GM12891 (cell line): Measurements from ENCODE around the gene COMP.

Experiments
- POLR2A ChIP-seq: IDR thresholded peaks from 2 replicates; pipeline ENCODE4 v1.6.1; 2011; ENCODE audit warnings: low read depth, low read length, control low read depth
- POLR2AphosphoS5 ChIP-seq: IDR thresholded peaks from 2 replicates; pipeline ENCODE4 v1.6.1; 2011; ENCODE audit warnings: low read depth, low read length, control low read depth
- POU2F2 ChIP-seq: IDR thresholded peaks from 2 replicates; pipeline ENCODE4 v1.6.1; 2011; ENCODE audit warnings: low read depth, mild to moderate bottlenecking, control low read depth, low read length, moderate library complexity
- TAF1 ChIP-seq: IDR thresholded peaks from 2 replicates; pipeline ENCODE4 v1.6.1; 2011; ENCODE audit warnings: low read depth, low read length, control low read depth

GRCh38 chr19:18792661-18793060, 1.6 kb upstream of the COMP start:
- no peak for TF ChIP-seq TAF1
- no peak for TF ChIP-seq POLR2A
- no peak for TF ChIP-seq POLR2AphosphoS5
- TF ChIP-seq POU2F2: no peak
